Esophagus squamous epithelium (tissue), 4 donors: ENCODE results near the gene TUBB2B.

Source experiments
- CTCF ChIP-seq, 6 experiments: fragments of 450-650 bp in 4 of 6; fragments of 200-600 bp in 2 of 6; sonication (generic) in 2 of 6; IDR thresholded peaks; one replicate each; pipeline ENCODE4 v1.5.1; 2016 to 2019; ENCODE audit warnings: antibody characterized with exemption in 6 of 6, mild to moderate bottlenecking in 4 of 6, moderate library complexity in 4 of 6
- POLR2A ChIP-seq, 4 donors: fragments of 450-650 bp; IDR thresholded peaks; one replicate each; pipeline ENCODE4 v1.6.1; 2017; ENCODE audit warnings: antibody characterized with exemption in 4 of 4, mild to moderate bottlenecking in 4 of 4, moderate library complexity in 3 of 4

- TF ChIP-seq CTCF (IDR thresholded peaks at IDR 0.05): no peak
- no peak for TF ChIP-seq POLR2A (IDR thresholded peaks at IDR 0.05)
Measured at GRCh38 chr6:3226042-3226441, 1.4 kb downstream of the TUBB2B start.
